Endothelial cell of hepatic sinusoid (primary cell): ENCODE measurements around the gene PLPPR2.
"Not testable (repeated sequence)": the region's sequence is repeated elsewhere in the genome, so short reads cannot be mapped to it uniquely, and the experiment has no call there.

Experiments
- in situ Hi-C: cut with HindIII; loops from 2 replicates; pipeline ENCODE4 v1.10.0; 2017; ENCODE audit warnings: low sequenced_read_pairs

The PLPPR2 gene

DNA sequence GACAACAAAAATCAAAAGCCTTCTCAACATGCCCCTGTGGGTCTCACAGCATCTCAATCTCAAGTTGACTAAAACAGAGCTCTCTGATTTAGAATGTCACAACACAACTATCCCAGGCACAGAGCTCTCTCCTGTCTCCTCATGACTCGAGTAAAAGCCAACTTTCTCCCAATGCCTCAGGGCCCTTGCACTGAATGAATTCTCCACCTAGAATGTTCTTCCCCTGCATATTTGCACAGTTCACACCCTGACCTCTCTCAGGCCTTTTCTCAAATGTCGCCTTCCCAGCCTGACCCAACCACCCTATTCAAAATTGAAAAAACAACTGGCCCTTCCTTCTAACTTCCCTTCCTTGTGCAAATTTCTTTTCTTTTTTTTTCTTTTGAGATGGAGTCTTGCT is 15.5 kb downstream of the PLPPR2 start:
- in situ Hi-C loops, result no loop called here

DNA sequence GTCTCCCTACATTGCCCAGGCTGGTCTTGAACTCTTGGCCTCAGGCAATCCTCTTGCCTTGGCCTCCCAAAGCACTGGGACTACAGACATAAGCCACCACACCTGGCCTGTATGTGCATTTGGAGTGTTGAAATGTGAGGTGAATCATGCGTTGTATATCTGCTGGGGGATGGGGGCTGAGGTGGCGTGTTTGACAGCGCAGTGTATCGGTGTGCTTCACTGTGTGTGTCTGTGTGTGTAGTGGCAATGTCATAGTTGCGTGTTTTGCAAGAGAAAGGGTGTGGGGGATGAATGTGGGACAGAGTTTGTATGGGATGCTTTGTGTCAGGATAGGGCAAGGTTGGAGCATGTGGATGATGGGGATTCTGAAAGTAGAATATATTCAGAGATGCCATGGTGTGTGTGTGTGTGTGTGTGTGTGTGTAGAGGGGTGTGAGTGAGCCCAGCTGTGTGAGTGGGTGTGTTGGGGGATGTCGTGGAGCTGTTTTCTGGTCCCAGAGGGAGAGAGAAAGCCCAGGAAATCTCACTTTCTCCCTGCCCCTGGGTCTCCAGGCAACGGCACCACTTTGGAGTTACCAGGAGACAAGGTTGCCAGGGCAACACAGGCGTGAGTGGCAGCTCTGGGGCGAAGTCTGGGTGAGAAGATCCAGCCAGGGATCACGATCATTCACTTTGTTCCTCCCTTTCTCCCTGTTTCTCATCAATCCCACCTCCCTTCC is 18.1 kb downstream of the PLPPR2 start:
- in situ Hi-C loops, result no loop called here

DNA sequence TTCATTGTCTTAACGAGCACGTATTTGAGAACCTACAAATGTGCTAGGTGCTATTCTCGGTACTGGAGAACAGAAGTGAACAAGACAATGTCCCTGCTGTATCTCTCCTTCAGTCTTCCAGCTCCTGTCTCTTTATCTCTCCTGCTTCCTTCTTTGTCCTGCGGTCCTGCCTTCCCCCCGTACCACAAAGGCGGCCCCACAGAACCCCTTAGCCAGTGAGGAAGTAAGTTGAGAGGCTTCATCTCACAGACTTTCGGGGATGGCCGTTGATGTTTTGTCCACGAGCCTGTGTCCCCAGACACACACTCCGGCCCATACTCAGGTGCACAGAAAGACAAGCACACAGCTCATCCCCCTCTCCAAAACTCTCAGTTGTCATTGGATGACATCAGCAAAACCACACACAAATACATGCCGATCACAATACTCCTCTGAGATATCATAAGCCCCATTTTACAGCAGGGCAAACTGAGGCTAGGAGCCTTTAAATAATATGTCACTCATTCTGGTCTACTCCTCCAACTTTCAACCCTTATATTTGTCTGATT is 18.7 kb downstream of the PLPPR2 start:
- in situ Hi-C loops, result no loop called here

DNA sequence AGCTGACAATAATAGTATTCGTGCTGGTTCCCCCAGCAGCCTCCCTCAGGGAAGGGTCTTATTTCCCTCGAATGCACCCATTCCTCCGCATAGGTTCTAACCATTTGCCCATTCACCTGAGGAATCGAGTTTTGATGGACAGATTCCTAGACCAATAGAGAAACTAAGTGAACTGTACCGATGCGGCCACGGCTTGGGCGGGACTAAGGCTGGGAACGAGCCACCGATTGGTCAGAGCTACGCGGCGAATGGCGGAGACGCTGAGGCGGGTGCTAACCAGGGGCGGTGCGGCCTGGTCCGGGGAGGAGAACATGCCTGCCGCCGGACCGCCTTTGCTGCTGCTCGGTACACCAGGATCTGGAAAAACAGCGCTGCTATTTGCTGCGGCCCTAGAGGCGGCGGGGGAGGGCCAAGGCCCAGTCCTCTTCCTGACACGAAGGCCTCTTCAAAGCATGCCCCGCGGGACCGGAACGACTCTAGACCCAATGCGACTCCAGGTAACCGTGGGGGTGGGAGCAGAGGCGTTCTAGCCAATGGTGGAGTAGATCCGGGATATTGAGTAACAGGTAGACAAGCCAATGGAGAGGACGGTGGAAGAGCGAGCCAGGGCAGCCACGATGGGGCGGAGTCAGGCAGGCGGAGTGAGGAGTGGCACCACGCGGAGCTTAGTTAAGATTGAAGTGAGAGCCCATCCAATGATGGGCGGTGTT is 19.4 kb downstream of the PLPPR2 start, which contains the start of gene SWSAP1:
Gene SWSAP1, plus strand, starts transcription at position 234 of the 710 bp plus-strand sequence. Its CDS starts 15 bp downstream, at position 249.
- in situ Hi-C loops, result no loop called here

DNA sequence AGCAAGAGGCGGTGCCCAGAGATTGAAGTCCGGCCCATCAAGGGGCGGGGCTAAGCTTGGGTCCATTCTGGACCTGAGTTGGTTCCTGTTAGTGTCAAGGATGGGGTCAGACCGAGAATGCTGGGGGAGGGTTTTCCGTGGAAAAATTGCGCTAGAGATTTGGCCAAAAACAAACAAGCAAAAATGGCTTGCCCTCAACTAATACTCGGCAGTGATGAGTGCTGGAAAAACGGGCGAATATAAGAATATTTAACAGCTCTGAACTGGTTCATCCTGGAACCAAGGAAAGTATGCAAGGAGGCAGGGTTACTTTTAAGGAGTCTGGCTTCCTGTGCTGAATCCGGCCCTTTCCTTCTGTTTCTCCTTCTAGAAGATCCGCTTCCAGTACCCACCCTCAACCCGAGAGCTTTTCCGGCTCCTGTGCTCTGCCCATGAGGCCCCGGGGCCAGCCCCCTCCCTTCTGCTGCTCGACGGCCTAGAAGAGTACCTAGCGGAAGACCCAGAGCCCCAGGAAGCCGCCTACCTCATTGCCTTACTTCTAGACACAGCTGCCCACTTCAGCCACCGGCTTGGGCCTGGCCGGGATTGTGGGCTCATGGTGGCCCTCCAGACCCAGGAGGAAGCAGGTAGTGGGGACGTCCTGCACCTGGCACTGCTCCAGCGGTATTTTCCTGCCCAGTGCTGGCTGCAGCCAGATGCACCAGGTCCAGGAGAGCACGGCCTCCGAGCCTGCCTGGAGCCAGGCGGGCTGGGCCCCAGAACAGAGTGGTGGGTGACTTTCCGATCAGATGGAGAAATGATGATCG is 20.1 kb downstream of the PLPPR2 start:
- in situ Hi-C loops, result no loop called here

DNA sequence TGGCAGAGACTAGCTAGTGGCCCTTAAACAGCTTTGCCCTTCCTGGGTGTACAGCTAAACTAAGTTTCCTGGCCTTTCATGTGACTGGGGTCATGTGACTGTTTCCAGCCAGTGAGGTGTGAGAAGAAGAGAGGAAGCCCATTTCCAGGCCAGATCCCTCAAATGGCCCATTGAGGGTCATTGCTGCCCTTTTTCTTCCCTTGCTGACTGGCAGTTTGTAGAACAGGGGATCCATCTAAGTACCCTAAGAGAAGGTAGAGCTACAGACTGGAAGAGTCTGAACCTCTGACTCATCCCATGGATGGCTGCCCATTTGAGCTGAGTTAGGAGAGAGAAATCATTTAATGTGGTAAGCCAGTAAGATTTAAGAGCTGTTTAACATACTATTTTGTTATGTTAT is 22.0 kb downstream of the PLPPR2 start:
- in situ Hi-C loops, result no loop called here

DNA sequence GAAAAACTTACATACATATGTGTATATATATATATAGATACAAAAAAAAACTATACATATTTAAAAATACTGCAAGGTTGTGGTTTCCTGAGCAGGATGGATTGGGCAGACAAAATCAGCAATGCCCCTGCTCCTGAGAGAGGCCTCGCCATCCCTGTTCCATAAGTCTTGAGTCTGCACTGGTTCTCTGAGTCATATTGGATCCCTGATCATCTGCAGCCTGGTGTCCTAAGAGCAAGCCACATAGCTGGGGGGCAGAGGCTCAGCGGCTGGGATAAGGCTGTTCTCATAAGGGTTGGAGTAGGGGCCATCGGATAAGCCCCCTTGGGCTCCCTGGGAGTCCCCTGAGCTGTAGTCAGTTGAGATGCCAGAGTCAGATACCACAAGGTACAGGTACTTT is 22.5 kb downstream of the PLPPR2 start:
- in situ Hi-C loops, result no loop called here

DNA sequence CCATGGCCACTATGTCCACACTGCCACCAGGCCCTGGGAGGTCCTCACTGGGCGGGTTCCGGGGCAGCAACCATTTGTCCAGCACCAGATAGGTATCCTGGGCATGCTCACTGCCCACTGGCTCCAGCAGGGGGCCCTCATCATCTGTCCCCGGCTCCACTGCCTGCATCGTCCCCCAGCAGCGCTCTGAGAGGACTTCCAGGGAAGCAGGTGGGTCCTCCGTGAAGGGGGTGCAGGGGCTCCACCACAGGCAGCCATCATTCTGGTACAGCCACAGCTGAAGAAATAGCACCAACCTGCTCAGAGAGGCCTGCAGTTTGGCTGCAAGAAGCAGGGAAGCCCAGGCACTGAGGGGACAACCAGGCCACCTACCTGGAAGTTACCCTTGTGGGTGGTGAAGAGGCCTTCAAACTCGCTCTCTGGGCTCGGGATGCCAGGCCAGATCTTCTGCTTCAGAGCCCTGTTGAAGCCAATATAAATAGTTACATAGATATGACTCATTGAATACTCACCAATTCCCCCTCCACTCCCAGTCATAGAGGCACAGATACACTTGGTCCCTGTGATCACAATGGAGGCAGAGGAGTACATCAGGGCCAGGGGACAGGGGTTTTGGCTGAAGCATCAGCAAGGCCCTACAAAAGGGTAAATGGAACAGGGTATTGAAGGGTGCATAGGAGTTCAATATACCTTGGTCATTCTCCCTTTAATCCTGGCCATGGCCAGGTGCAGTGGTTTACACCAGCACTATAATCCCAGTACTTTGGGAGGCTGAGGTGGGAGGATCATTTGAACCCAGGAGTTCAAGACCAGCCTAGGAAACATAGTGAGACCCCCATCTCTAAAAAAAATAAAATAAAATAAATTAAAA is 23.3 kb downstream of the PLPPR2 start:
- in situ Hi-C loops, result no loop called here

DNA sequence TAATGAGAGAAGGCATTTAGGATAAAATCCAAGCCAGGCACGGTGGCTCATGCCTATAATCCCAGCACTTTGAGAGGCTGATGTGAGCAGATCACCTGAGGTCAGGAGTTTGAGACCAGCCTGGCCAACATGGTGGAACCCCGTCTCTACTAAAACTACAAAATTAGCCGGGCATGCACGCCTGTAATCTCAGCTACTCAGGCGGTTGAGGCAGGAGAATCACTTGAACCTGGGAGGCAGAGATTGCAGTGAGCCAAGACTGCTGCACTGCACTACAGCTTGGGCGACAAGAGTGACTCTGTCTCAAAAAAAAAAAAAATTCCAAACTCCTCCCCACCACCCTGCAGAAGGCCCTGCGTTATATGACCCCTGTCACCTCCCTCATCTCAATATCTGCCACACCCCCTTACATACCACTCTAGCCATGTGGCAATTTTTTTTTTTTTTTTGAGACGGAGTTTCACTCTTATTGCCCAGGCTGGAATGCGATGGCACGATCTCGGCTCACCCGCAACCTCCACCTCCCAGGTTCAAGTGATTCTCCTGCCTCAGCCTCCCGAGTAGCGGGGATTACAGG is 24.1 kb downstream of the PLPPR2 start:
- in situ Hi-C loops, result not testable (repeated sequence)

DNA sequence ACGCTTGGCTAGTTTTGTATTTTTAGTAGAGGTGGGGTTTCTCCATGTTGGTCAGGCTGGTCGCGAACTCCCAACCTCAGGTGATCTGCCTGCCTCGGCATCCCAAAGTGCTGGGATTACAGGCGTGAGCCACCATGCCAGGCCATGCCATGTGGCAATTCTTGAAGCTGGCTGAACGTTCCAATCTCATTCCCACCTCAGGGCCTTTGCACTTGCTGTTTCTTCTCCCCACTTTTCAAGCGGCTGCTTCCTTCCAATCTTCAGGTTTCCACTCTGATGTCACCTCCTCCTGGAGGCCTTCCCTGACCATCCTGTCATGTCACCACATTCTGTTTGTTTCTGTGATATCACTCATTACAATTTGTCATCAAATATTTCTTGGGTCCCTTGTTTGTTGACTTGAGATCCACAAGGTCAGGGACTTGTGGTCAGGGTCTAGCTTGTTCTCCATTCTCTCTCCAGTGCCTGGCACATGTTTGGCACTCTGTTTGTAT is 24.7 kb downstream of the PLPPR2 start:
- in situ Hi-C loops, result no loop called here

DNA sequence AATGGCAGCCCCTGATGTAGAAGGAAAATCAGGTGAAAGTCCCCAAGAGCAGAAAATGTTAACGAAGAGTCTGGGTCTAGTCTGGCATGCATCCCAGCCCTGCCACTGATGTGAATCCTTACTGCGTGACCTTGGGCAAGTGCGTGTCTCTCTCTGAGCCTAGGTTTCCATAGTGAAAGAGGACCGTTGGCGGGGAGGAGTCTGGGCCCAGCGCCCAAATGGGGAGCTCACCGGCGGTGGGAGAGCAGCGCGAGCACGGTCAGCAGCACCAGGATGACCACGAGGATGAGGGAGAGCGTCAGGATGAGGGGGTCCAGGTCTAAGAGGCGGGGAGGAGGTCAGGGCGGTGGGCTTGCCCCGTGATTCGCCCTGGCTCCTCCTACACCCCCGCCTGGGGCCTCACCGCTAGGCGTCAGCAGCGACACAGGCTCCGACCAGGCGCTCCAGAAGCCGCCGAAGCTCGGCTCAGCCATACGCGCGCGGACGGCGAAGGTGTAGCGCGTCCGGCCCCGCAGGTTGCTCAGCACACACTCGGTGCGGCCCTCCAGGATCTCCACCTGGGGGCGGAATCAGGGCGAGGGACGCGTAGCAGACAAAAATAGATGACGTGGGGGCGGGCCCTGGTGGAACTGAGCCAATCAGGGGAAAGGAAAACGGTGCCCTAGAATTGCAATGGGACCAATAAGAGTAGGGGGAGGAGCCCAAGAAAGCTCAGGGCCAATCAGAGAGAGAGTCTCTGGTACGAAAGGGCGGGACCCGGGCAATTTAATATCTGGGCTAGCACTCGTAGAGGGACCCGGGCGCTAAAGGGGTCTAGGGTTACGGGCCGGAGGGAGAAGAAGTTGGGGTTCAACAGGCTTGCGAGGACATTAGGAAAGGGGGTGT is 25.7 kb downstream of the PLPPR2 start:
- in situ Hi-C loops, result no loop called here

DNA sequence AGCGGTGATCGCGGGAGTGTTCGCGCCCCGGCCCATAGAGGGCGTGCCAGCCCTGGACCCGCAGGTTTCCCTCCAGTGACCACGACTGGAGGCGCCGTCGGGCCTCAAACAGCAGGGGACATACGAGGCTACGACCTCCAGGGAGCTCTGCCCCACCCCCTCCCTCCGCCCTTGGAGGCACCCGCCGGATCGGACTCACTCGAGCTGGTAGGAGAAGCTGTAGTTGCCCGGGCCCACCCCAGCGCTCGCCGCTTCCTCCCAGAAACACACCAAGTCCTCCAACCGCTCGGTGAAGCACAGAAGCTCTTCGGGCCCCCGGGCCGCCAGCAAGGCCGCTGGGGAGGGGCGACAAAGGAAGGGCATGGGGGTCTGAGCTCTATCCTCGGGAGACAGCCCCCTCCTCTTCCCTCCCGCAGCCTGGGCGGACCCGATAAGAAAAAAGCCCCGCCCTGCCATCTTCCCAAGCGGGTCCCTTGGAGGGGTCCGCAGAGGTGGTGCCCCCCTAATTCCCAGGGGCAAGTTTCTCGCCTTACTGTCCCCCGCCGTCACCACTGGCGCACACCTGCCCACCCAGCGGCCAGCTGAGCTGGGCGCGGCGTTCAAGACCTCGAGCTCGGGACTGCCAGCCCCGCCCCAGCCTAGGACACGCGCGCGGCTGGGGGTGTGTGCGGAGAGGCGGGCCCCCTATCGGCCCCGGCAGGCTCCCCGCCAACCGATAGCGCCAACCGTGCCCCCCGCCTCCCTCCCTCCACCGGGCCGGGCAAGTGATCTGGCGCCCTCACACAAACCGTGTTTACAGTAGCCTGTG is 27.9 kb downstream of the PLPPR2 start:
- in situ Hi-C loops, result no loop called here

DNA sequence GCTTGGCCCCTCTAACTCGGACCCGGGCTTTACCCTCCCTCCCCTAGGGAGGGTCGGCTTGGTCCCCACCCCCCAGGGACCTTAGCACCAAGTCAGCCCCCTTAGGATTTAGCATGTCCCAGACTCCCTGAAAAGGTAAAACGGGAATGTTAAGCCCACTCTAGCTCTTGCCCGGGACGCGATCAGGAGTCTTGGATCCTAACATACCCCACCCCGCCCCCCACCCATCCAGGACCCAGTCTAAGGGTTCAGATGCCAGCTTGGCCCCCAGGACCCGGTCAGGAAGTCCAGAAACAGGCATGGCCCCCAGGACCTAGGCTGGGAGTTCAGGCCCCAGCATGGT is 28.4 kb downstream of the PLPPR2 start:
- in situ Hi-C loops, result no loop called here

DNA sequence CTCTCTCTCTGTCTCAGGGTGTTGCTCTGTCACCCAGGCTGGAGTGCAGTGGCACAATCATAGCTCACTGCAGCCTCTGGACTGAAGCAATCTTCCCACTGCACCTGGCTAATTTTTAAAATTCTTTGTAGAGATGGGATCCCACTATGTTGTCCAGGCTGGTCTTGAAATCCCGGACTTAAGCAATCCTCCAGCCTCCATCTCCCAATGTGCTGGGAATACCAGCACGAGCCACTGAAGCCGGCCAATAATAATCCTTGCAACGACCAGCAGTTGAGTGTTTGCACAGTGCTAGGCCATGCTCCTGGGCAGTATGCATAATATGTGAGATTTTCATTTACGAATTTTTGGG is 29.5 kb downstream of the PLPPR2 start:
- in situ Hi-C loops, result no loop called here

DNA sequence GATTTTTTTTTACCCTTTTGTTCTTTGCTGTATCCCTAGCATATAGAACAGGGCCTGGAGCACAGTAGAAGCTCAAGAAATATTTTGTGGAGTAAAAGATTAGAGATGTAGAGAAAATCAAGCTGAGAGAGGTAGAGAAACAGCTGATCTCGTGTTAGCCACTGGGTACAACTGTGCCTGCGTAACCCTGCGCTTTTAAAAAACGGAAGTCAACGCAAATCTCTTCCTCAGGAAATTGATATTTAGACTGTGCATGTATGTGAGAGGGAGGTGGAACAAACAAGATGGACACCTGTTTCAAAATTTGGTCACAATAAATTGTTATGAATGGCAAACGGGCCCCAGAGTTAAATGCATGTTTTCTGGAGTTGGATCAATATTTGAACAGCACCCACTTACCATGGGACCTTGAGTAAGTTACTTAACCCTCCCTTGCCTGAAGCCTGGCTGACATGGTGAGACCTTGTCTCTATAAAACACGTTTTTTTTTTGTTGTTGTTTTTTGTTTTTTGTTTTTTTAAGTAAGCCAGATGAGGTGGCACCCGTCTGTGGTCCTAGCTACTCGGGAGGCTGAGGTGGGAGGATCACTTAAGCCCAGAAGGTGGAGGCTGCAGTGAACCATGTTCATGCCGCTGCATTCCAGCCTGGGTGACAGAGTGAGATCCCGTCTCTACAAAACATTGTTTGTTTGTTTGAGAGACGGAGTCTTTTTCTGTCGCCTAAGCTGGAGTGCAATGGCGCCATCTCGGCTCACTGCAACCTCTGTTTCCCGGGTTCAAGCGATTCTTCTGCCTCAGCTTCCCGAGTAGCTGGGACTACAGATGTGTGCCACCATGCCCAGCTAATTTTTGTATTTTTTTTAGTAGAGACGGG is 32.2 kb downstream of the PLPPR2 start:
- in situ Hi-C loops, result no loop called here

DNA sequence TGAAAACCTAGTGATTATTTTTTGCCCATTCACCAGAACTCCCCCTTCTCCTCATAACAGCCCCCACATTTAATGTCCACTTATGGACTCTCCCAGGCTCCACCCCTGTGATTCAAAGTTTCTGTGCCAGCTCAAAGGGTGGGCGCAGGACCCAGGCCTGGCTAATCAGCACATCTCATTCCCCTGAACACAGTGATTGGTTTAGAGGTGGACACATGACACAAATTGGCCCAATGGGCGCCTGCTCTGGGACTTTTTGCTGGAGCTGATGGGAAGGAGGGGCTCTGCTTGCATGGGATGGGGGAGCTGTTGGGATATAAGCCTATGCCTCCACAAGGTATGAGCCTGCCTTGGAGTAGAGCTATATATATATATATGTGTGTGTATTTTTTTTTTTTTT is 35.1 kb downstream of the PLPPR2 start:
- in situ Hi-C loops, result no loop called here

DNA sequence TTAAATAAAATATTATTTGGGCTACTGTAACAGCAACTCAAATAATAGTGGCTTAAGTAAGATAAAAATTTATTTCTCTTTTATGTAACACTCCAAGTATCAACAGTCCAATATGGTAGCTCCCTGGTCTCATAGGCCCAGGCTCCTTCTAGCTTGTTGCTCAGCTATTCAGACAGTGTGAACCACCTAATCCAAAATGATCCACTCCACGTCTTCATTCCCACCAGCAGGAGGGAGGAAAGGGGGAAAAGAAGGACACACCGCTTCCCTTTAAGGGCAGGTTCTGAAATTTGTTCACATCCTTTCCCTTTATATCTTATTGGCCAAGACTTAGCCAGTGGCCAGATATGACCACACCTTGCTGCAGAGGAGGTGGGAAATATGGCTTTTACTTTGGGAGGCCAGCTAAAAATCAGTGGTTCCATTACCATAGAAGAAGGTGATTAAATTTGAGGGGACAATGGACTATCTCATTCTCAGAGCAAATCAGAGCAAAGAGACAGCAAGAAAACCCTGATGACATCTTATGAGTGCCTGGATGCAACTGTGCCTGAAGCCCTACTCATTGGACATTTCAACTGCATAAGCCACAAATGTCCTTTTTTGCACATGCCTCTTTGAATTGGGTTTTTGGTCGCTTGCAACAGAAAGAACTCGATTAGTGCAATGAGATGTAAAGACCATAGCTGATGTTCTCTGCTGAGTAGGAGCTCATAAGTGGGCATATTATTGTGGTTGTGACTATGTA is 35.9 kb downstream of the PLPPR2 start:
- in situ Hi-C loops, result no loop called here
